Measurements from ENCODE around the gene PLEKHG3.

PLEKHG3 gene

GRCh38 chr14:64762044-64763034 lies 58.1 kb downstream of the PLEKHG3 start:
- in situ Hi-C loops (cut with MboI; ENCODE audit: low sequenced_read_pairs): no loop called here

GRCh38 chr14:64763085-64763782 lies 59.0 kb downstream of the PLEKHG3 start:
- in situ Hi-C loops (cut with MboI; ENCODE audit: low sequenced_read_pairs): no loop called here

GRCh38 chr14:64763801-64764621 lies 59.8 kb downstream of the PLEKHG3 start:
- in situ Hi-C loops (cut with MboI; ENCODE audit: low sequenced_read_pairs): no loop called here

GRCh38 chr14:64764641-64765520 lies 60.7 kb downstream of the PLEKHG3 start:
- in situ Hi-C loops (cut with MboI; ENCODE audit: low sequenced_read_pairs): no loop called here

- in situ Hi-C loops (cut with MboI; ENCODE audit: low sequenced_read_pairs): no loop called here
Measured at GRCh38 chr14:64765740-64766302, 61.6 kb downstream of the PLEKHG3 start.

GRCh38 chr14:64766430-64767151 lies 62.4 kb downstream of the PLEKHG3 start:
- in situ Hi-C loops (cut with MboI; ENCODE audit: low sequenced_read_pairs): no loop called here

- in situ Hi-C loops (cut with MboI; ENCODE audit: low sequenced_read_pairs): no loop called here
Measured at GRCh38 chr14:64767215-64767964, 63.2 kb downstream of the PLEKHG3 start.

- in situ Hi-C loops (cut with MboI; ENCODE audit: low sequenced_read_pairs): no loop called here
Measured at GRCh38 chr14:64768401-64769095, 64.3 kb downstream of the PLEKHG3 start.

GRCh38 chr14:64769096-64770020 lies 65.1 kb downstream of the PLEKHG3 start:
- in situ Hi-C loops (cut with MboI; ENCODE audit: low sequenced_read_pairs): no loop called here

- in situ Hi-C loops (cut with MboI; ENCODE audit: low sequenced_read_pairs): no loop called here
Measured at GRCh38 chr14:64770751-64771150, 66.5 kb downstream of the PLEKHG3 start.

GRCh38 chr14:64771161-64771560 lies 66.9 kb downstream of the PLEKHG3 start:
- in situ Hi-C loops (cut with MboI; ENCODE audit: low sequenced_read_pairs): no loop called here

- in situ Hi-C loops (cut with MboI; ENCODE audit: low sequenced_read_pairs): no loop called here
Measured at GRCh38 chr14:64772397-64772950, 68.2 kb downstream of the PLEKHG3 start.

- in situ Hi-C loops (cut with MboI; ENCODE audit: low sequenced_read_pairs): no loop called here
Measured at GRCh38 chr14:64773046-64773445, 68.8 kb downstream of the PLEKHG3 start.

GRCh38 chr14:64773577-64773976 lies 69.4 kb downstream of the PLEKHG3 start:
- in situ Hi-C loops (cut with MboI; ENCODE audit: low sequenced_read_pairs): no loop called here

GRCh38 chr14:64774272-64774671 lies 70.0 kb downstream of the PLEKHG3 start:
- in situ Hi-C loops (cut with MboI; ENCODE audit: low sequenced_read_pairs): no loop called here

- in situ Hi-C loops (cut with MboI; ENCODE audit: low sequenced_read_pairs): no loop called here
Measured at GRCh38 chr14:64775081-64775777, 71.0 kb downstream of the PLEKHG3 start.
